Endothelial cell (in vitro differentiated cells): ENCODE measurements around the gene UBN1. TPM values are rescaled to one million over a fixed set of nuclear protein-coding genes. Genes with fewer than 3 reads are reported as not detected.
A peak's percentile ranks its signal among the peaks of the same experiment; 100 is the strongest.

Experiments
- DNase-seq: peaks from one replicate; pipeline ENCODE4 v3.0.0; 2021; ENCODE audit warnings: low spot score
- H3K27ac Mint-ChIP-seq: one replicate; pipeline ENCODE4 v1.8.0; 2021; ENCODE audit warnings: mixed read lengths, inconsistent platforms; ENCODE audit not compliant: unreplicated experiment
- H3K27me3 Mint-ChIP-seq: one replicate; pipeline ENCODE4 v1.8.0; 2021; ENCODE audit warnings: mild to moderate bottlenecking, moderate library complexity, mixed read lengths, inconsistent platforms; ENCODE audit not compliant: unreplicated experiment
- H3K36me3 Mint-ChIP-seq: one replicate; pipeline ENCODE4 v1.8.0; 2021; ENCODE audit warnings: mild to moderate bottlenecking, low read depth, mixed read lengths, inconsistent platforms; ENCODE audit not compliant: unreplicated experiment
- H3K4me1 Mint-ChIP-seq: one replicate; pipeline ENCODE4 v1.8.0; 2021; ENCODE audit warnings: mild to moderate bottlenecking, mixed read lengths, inconsistent platforms; ENCODE audit not compliant: unreplicated experiment
- H3K4me3 Mint-ChIP-seq: one replicate; pipeline ENCODE4 v1.8.0; 2021; ENCODE audit warnings: mild to moderate bottlenecking, mixed read lengths, inconsistent platforms; ENCODE audit not compliant: unreplicated experiment
- H3K9me3 Mint-ChIP-seq: one replicate; pipeline ENCODE4 v1.8.0; 2021; ENCODE audit warnings: mixed read lengths, inconsistent platforms; ENCODE audit not compliant: unreplicated experiment
- CTCF ChIP-seq: fragments of 200-600 bp; sonication (generic); IDR thresholded peaks from one replicate; pipeline ENCODE4 v1.5.0; 2021; ENCODE audit warnings: antibody characterized with exemption; ENCODE audit not compliant: unreplicated experiment
- total RNA-seq: library from RNA; stranded (reverse); fragmentation: NEBNext Ultra II Directional; extraction: Animal tissue kit (Norgen Biotek cat#: 25700); gene quantifications from one replicate; pipeline ENCODE4 v1.2.1, GENCODE V29; 2021; ENCODE audit not compliant: unreplicated experiment

The UBN1 gene
- total RNA-seq, 1 donor from 2014 or later: 36.4 TPM

- no peak for TF ChIP-seq CTCF
- H3K27ac Mint-ChIP-seq: no peak overlapping the region
- peaks cover 34% of the 10 kb centered on the region for H3K36me3 Mint-ChIP-seq
Observed at GRCh38 chr16:4811773-4812172, 35.5 kb upstream of the UBN1 start.

GRCh38 chr16:4813251-4814003, 33.9 kb upstream of the UBN1 start:
- Mint-ChIP-seq H3K9me3 (no peaks in the 10 kb centered on the region), H3K4me1 (peaks cover 3% of the 10 kb centered on the region), H3K27me3 (no peaks in the 10 kb centered on the region), H3K36me3 (peaks cover 32% of the 10 kb centered on the region), H3K4me3 (peak overlapping the region; percentile 69), H3K27ac (no peak overlapping the region)
- no peak for TF ChIP-seq CTCF
- no peak for DNase-seq

More at GRCh38 chr16:4811773-4812172, 35.5 kb upstream of the UBN1 start:
- H3K4me3 Mint-ChIP-seq: no peak overlapping the region
- DNase-seq: no peak
- no peaks in the 10 kb centered on the region for H3K9me3 Mint-ChIP-seq
- H3K4me1 Mint-ChIP-seq: peaks cover 3% of the 10 kb centered on the region
- H3K27me3 Mint-ChIP-seq: no peaks in the 10 kb centered on the region

- Mint-ChIP-seq H3K4me1 (peaks cover 3% of the 10 kb centered on the region), H3K36me3 (peaks cover 37% of the 10 kb centered on the region), H3K4me3 (no peak overlapping the region), H3K9me3 (no peaks in the 10 kb centered on the region), H3K27ac (no peak overlapping the region), H3K27me3 (peaks cover 3% of the 10 kb centered on the region)
- DNase-seq: no peak
- TF ChIP-seq CTCF: no peak
Observed at GRCh38 chr16:4814046-4814445, 33.2 kb upstream of the UBN1 start.

- Mint-ChIP-seq H3K36me3 (peaks cover 37% of the 10 kb centered on the region), H3K27ac (no peak overlapping the region), H3K27me3 (peaks cover 3% of the 10 kb centered on the region), H3K9me3 (no peaks in the 10 kb centered on the region), H3K4me1 (peaks cover 3% of the 10 kb centered on the region), H3K4me3 (no peak overlapping the region)
- no peak for TF ChIP-seq CTCF
- no peak for DNase-seq
Observed at GRCh38 chr16:4814542-4815173, 32.6 kb upstream of the UBN1 start.

GRCh38 chr16:4820652-4821051, 26.6 kb upstream of the UBN1 start:
- no peak overlapping the region for H3K4me3 Mint-ChIP-seq
- H3K9me3 Mint-ChIP-seq: no peaks in the 10 kb centered on the region
- H3K27ac Mint-ChIP-seq: no peak overlapping the region
- H3K4me1 Mint-ChIP-seq: no peaks in the 10 kb centered on the region
- no peak for DNase-seq
- H3K36me3 Mint-ChIP-seq: peaks cover 45% of the 10 kb centered on the region
- no peak for TF ChIP-seq CTCF
- H3K27me3 Mint-ChIP-seq: peaks cover 3% of the 10 kb centered on the region
